Right lobe of liver (tissue), 6 donors: Measurements from ENCODE around the gene NUFIP2. TPM values are rescaled to one million over a fixed set of nuclear protein-coding genes. Genes with fewer than 3 reads are reported as not detected.
"Not testable (repeated sequence)": the region's sequence is repeated elsewhere in the genome, so short reads cannot be mapped to it uniquely, and the experiment has no call there.

Experiments used
- ATAC-seq, 4 donors: fragments of 200-7000 bp; cut with Tn5 transposase; one replicate each; pipeline ENCODE4 v1.9.1; 2020; ENCODE audit warnings: mild to moderate bottlenecking in 4 of 4, moderate library complexity in 4 of 4
- DNase-seq, 3 donors: peaks; one replicate each; pipeline ENCODE4 v3.0.0-alpha.2; 2020
- H3K27ac ChIP-seq, 3 donors: fragments of 200-600 bp; one replicate each; pipeline ENCODE4 v1.8.0; 2022
- H3K27me3 ChIP-seq, 2 donors: fragments of 200-600 bp; one replicate each; pipeline ENCODE4 v1.8.0; 2022
- H3K36me3 ChIP-seq, 4 donors: fragments of 200-600 bp; sonication (generic) in 1 of 4; one replicate each; pipeline versions ENCODE4 v1.5.1 to v1.8.0; 2017 to 2022; ENCODE audit warnings: control low read depth in 1 of 4
- H3K4me1 ChIP-seq, 4 donors: fragments of 200-600 bp; sonication (generic) in 1 of 4; one replicate each; pipeline versions ENCODE4 v1.5.1 to v1.8.0; 2017 to 2022; ENCODE audit warnings: control low read depth in 1 of 4
- H3K4me3 ChIP-seq, 3 donors: fragments of 200-600 bp; one replicate each; pipeline ENCODE4 v1.8.0; 2022
- H3K9me3 ChIP-seq, 4 donors: fragments of 200-600 bp; sonication (generic) in 1 of 4; one replicate each; pipeline versions ENCODE4 v1.5.1 to v1.8.0; 2017 to 2022; ENCODE audit warnings: control low read depth in 1 of 4
- CTCF ChIP-seq, 4 donors: fragments of 200-600 bp in 3 of 4; fragments of 450-650 bp in 1 of 4; IDR thresholded peaks; one replicate each; pipeline versions ENCODE4 v1.5.1 to v1.8.0; 2016 to 2022; ENCODE audit warnings: antibody characterized with exemption in 4 of 4, mild to moderate bottlenecking in 2 of 4
- POLR2A ChIP-seq: fragments of 450-650 bp; IDR thresholded peaks from one replicate; pipeline ENCODE4 v1.6.1; 2017; ENCODE audit warnings: antibody characterized with exemption, mild to moderate bottlenecking
- WGBS: methylation state at CpG from one replicate; pipeline ENCODE4 v1.1.6; 2018; ENCODE audit warnings: low coverage, low lambda C conversion rate; ENCODE audit not compliant: insufficient coverage; ENCODE audit errors: missing lambda C conversion rate; 5-methylcytosine and 5-hydroxymethylcytosine counted together
- intact Hi-C, 2 donors: fragments of 100-400 bp; cut with DNase I; formaldehyde crosslinking; loops; one replicate each; pipeline versions ENCODE4 v1.11.2 to v1.14.1; 2022
- long read RNA-seq: library from polyadenylated mRNA; unstranded; transcript quantifications from one replicate; pipeline ENCODE4 v2.0.0, GENCODE V29; 2019
- total RNA-seq, 6 experiments: library from RNA; depleted of rRNA in 2 of 6; stranded (reverse); fragments of >200 nt in 2 of 6; fragmentation: NEBNext Ultra II Directional in 3 of 6; extraction: Animal tissue kit (Norgen Biotek cat#: 25700) in 3 of 6; gene quantifications; one replicate each; pipeline versions ENCODE4 v1.1.0 to v1.2.4, GENCODE V29; 2016 to 2023
- donor health status: DM: no; HTN: yes; CAD: no.
- donor health status: DM: no; HTN: no; CAD: no.
- donor health status: DM: no; HTN: no; CAD: no.
- donor health status: DM: no; HTN: yes; CAD: no.
- donor health status: DM: no; HTN: yes; CAD: no.

Gene NUFIP2
- total RNA-seq, result 10 to 100 TPM; 16.1 to 31.2 (median 22.5) TPM
- long read RNA-seq, partial matches to known transcripts, result 0 of 1 reads
- long read RNA-seq, other reads (novel, unspliced or antisense), result 1 of 1 reads

- H3K27ac ChIP-seq, result peak within 1 kb of the TSS; percentile 94 to 100 (median 97)
- H3K4me1 ChIP-seq, result peaks cover 0 to 32% (median 16%) of the 10 kb centered on the region in 4 donors
- under 1% methylated on average over 24 of the region's 31 CpGs for WGBS
- no peaks in the 10 kb centered on the region for H3K9me3 ChIP-seq
- no peaks in the 10 kb centered on the region for H3K27me3 ChIP-seq
- DNase-seq, result peak; percentile 99 to 100 (median 99)
- peak within 1 kb of the TSS; percentile 90 to 94 (median 90) for H3K4me3 ChIP-seq
- intact Hi-C loops, result loop anchor here in 1 of 2 donors (5.0 kb wide), 1 partner anchor 147 kb away; no protein-coding TSS in a partner anchor
- ATAC-seq, result peak; percentile 88 to 97 (median 93)
- TF ChIP-seq POLR2A, result peak; percentile 100
- TF ChIP-seq CTCF (IDR thresholded peaks at IDR 0.05), result no peak
- H3K36me3 ChIP-seq, result peaks cover 0 to 8% (median 3%) of the 10 kb centered on the region in 4 donors
Observed at GRCh38 chr17:29293890-29294579, at the start of gene NUFIP2. NUFIP2 (minus strand) TSS chr17:29294148; CDS start chr17:29294059, 89 bp downstream.

- Histone ChIP-seq H3K9me3 (no peaks in the 10 kb centered on the region), H3K4me1 (no peaks in the 10 kb centered on the region), H3K36me3 (no peaks in the 10 kb centered on the region), H3K27ac (no peak overlapping the region), H3K4me3 (no peak overlapping the region), H3K27me3 (no peaks in the 10 kb centered on the region)
- intact Hi-C loops, result no loop called here
- ATAC-seq, result no peak
- no peak for DNase-seq
- no peak for TF ChIP-seq CTCF (IDR thresholded peaks at IDR 0.05)
- TF ChIP-seq POLR2A, result no peak
- 67% methylated on average over 11 of the region's 11 CpGs for WGBS
Observed at GRCh38 chr17:29342158-29342765, 48.3 kb upstream of the NUFIP2 start.

GRCh38 chr17:29341726-29342125, 47.8 kb upstream of the NUFIP2 start:
- no peak for DNase-seq
- TF ChIP-seq POLR2A (no peak), CTCF (IDR thresholded peaks at IDR 0.05) (no peak)
- Histone ChIP-seq H3K4me1 (no peaks in the 10 kb centered on the region), H3K9me3 (no peaks in the 10 kb centered on the region), H3K27ac (no peak overlapping the region), H3K27me3 (no peaks in the 10 kb centered on the region), H3K36me3 (no peaks in the 10 kb centered on the region), H3K4me3 (no peak overlapping the region)
- WGBS, result 73% methylated on average over 2 of the region's 2 CpGs
- no peak for ATAC-seq
- intact Hi-C loops, result no loop called here

- H3K4me1 ChIP-seq, DNase-seq, H3K27ac ChIP-seq, H3K4me3 ChIP-seq, H3K36me3 ChIP-seq, ATAC-seq, intact Hi-C loops, H3K27me3 ChIP-seq, H3K9me3 ChIP-seq: not testable (repeated sequence)
- 68% methylated on average over 9 of the region's 9 CpGs for WGBS
Observed at GRCh38 chr17:29339016-29339415, 45.1 kb upstream of the NUFIP2 start.

GRCh38 chr17:29331708-29332085, 37.7 kb upstream of the NUFIP2 start:
- H3K36me3 ChIP-seq, result no peaks in the 10 kb centered on the region
- H3K4me3 ChIP-seq, result no peak overlapping the region
- DNase-seq, result no peak
- H3K9me3 ChIP-seq, result no peaks in the 10 kb centered on the region
- H3K27ac ChIP-seq, result no peak overlapping the region
- no peaks in the 10 kb centered on the region for H3K4me1 ChIP-seq
- WGBS, result 64% methylated on average over 1 of the region's 1 CpG
- intact Hi-C loops, result no loop called here
- no peak for TF ChIP-seq CTCF (IDR thresholded peaks at IDR 0.05)
- no peak for TF ChIP-seq POLR2A
- H3K27me3 ChIP-seq, result no peaks in the 10 kb centered on the region
- ATAC-seq, result no peak
